CD4-positive, alpha-beta T cell treated with Interleukin-15 for 4 hours (primary cell): ENCODE results near the gene CAPN8.

Source experiments
- DNase-seq: peaks from one replicate; pipeline ENCODE4 v3.0.0-alpha.2; 2020; ENCODE audit warnings: low spot score

The CAPN8 gene

GRCh38 chr1:223665592-223666312 lies at the start of gene CAPN8:
Gene CAPN8 (minus strand): TSS chr1:223665701. CDS start chr1:223665646, 55 bp downstream.
- DNase-seq, result no peak

- no peak for DNase-seq
Measured at GRCh38 chr1:223714849-223715603, 49.5 kb upstream of the CAPN8 start.

DNA sequence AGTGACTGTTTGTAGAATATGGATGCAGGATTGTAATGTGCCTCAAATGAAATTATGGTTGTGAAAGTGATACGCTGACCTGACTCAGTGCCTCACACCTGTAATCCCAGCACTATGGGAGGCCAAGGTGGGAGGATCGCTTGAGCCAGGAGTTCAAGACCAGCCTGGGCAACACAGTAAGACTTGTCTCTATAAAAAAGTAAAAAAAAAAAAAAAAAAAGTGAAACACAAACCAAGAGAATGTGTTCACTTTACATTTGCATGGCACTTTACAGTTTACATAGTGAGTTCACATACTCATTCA lies 48.9 kb upstream of the CAPN8 start:
- no peak for DNase-seq

- no peak for DNase-seq
Measured at GRCh38 chr1:223713546-223714420, 48.3 kb upstream of the CAPN8 start.

DNA sequence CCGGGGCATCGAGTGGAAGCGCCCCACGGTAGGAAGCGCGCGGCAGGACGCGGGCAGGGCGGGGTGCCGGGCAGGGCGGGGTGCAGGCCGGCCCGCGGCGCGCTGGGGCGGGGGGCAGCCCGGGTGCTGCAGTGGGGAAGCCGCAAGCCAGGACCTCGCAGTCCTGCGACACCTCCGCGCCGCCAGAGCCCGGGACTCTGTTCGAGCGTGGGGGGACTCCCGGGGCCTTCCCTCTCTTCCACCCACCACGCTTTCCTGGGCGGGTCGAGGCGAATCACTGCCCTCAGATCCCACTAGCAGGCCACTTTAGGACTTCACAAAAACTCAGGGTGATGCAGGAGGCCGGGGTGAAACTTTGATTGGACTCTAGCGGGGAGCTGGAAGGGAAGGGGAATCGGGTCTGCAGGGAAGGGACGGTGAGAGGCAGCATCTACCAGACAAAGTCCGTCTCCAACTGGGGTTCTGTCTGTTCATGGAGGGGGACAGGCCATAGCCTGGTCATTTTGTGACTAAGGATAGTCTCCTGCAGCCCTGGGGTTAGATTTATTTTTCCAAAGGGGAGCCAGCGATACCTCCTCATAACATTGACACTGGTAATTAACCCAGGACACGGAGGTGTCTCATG lies 47.5 kb upstream of the CAPN8 start:
- peak; percentile 33 for DNase-seq

GRCh38 chr1:223712194-223712849 lies 46.8 kb upstream of the CAPN8 start, which contains the start of gene CAPN2:
Gene CAPN2 (plus strand): TSS chr1:223712539. CDS start chr1:223712641, 102 bp downstream.
- peak; percentile 64 for DNase-seq

DNA sequence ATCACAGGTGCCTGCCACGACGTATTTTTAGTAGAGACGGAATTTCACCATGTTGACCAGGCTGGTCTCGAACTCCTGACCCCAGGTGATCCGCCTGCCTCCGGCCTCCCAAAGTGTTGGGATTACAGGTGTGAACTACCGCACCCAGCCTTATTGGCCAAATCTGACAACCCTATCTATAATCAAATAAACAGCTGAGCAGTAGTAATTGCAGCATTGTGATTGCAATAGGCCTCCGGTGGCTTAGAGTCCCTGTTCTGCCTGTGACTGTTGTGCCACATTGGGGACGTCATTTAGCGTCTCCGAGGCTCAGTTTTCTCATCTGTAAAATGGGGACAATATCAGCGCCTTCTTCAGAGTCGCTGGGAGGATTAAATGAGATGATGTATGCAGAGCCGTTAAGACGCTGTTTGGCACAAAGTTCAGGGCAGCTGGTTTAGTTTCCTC lies 46.3 kb upstream of the CAPN8 start:
- peak; percentile 37 for DNase-seq

- no peak for DNase-seq
Measured at GRCh38 chr1:223711173-223711572, 45.7 kb upstream of the CAPN8 start.

DNA sequence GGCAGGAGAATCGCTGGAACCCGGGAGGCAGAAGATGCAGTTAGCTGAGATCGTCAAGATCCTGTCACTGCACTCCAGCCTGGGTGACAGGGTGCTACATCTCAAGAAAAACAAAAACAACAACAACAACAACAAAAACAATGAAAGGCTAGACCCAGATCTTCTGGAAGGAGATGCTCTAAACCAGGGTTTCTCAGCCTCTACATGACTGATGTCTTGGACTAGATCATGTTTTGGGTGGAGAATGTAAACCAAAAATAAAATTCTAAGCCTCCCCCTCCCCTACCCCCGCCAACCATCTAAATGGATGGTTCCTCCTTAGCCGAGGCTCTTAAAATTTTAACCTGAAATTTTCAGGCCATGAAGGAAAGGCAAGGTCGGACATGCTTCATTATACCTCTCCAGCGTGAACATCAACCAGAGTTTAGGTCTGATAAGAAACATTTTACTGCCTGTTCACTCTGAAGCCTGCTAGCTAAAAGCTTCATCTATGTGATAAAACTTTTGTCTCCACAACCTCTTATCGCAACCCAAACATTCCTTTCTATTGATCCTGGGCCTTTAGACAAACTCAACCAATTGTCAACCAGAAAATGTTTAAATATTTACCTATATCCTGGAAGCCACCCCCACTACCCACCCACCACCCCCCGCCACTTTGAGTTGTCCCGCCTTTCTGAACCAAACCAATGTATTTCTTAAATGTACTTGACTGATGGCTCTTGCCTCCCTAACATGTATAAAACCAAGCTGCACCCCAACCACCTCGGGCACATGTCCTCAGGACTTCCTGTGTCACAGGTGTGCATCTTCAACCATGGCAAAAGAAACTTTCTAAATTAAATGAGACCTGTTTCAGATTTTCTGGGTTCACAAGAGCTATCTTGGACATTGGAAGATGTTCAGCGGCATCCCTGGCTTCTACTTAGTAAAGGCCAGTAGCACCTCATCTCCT lies 45.0 kb upstream of the CAPN8 start:
- no peak for DNase-seq

DNA sequence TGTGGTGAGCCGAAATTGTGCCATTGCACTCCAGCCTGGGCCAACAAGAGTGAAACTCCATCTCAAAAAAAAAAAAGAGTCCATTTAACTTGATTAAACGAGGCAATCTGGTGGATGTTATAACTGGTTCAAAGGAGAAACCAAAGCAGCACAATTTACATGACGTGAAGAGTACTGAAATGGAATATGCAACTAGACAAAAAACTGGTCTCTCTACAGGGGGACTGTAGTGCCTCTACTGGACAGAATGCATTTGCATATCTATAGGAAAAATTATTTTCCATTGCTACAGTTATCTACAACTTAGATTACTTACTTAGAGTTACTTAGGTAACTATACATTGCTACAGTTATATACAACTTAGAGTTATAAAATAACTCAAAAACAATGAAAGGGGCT lies 44.1 kb upstream of the CAPN8 start:
- DNase-seq, result no peak

DNA sequence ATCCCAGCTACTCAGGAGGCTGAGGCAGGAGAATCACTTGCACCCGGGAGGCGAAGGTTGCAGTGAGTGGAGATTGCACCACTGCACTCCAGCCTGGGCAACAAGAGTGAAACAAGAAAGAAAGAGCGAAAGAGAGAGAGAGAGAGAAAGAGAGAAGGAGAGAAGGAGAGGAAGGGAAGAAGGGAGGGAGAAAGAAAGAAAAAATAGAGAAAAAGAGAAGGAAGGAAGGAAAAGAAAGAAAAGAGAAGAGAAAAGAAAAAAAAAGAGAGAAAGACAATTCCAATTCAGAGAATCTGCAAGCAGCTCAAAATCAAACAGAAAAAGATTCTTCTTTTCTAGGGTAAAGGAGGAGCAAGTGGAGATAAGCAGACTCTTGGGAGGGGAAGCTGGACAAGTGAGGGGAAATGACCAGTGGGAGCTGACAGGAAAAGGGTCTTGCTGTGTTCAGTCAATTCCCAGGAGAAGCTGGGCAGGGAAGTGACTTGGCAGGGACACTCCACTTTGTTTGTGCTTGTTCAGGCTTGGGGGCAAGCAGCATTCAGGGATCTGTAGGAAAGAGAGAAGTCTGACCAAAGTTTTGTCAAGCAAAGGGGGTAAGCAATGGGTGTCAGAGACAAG lies 43.3 kb upstream of the CAPN8 start:
- DNase-seq, result no peak

DNA sequence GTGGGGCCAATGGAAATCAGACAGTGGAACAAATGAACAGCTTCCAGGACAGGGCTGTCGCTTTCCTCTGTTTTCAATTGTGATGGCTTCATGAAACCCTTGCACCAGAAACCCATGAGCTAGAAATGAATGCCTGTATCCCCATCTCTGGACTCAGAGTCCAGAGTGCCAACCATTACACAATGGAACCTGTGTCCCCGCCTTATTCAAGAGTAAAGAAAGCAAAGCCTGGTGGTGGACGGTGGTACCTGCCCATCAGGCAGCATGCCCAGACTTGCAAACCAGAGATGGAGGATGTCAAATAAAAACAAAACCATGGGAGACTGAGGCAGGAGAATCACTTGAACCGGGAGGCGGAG lies 42.5 kb upstream of the CAPN8 start:
- no peak for DNase-seq

DNA sequence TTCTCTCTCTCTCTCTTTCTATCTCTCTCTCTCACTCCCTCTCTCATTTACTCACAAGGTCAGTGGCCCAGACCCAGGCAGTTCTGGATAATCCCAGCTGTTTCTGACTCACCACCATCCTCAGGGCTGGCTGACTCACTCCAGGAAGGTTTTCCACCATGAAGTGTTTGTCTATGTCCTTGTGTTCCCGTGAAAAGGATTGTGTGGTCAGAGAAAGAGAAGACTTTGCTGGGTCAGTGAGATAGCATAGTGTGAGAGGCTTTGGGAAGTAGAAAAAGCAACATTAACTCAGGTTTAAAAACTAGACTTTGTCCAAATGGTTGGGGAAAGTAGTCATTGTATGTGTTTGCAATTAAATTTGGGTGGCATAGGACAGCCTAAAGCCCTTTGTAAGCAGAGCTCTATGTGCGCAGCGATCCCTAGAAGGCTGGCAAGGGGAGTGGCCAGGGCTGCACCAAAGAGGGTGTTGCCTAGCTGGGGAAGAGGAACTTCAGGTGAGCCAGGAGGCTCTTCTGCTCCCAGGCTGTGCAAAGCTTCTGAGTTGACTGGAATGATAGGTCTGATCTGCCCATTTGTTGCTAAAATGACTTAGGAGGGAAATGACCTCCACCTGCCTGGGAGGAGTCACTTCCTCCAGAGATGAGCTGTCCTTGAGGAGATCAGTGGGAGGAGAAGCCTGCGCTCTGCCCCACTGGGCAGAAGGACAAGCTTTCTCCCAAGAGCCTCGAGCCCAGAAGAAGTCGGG lies 41.9 kb upstream of the CAPN8 start:
- DNase-seq, result no peak

- no peak for DNase-seq
Measured at GRCh38 chr1:223706077-223706973, 40.8 kb upstream of the CAPN8 start.

DNA sequence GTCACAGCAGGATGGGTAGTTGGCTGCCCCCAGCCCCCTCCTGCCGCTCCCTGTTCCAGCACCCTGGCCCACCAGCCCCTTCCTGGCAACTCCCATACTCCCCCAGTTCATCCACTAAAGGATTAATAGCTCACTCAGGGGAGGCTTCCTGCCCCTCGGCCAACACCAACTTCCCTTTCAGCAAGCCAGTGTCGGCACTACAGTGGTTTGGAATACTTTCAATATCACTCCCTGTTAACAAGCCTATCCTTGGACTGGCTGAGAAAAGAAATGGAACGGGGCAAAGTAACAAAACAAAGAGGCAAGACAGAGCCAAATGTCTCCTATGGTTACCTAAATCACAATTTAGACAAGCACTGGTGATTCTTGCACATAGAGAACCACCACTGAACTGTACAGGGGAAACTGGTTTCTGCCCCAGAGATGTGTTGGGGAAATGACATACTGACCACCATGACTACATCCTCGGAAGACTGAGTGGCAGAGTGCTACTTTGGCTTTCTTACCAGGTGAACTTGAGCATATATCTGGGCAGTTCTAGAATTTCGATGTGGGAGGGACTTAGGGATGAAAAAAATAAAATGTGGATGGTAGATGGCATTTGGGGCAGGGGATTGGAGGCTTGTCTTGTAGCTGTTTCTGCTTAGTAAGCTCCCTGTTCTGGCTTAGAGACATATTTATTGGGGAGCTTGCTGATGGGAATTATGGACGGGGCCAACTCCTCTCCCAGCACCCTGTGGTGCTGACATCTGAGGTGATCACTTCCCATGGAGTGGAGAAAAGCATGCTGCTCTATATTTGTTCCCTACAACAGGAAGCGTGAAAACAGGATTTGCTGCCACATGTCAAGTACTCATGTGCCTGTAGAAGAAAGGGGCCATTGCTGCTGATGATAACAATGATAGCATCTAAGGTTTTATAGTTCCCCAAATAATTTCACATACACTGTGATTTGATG lies 39.7 kb upstream of the CAPN8 start:
- DNase-seq, result no peak

- no peak for DNase-seq
Measured at GRCh38 chr1:223703668-223704013, 38.1 kb upstream of the CAPN8 start.
